Coronary artery (tissue), 2 donors: ENCODE measurements around the gene ANO10.

ENCODE experiments used
- DNase-seq: peaks from one replicate; pipeline ENCODE4 v3.0.0-alpha.2; 2017; ENCODE audit warnings: low spot score
- H3K27ac ChIP-seq, 2 donors: fragments of 200-600 bp; sonication (generic); one replicate each; pipeline ENCODE4 v1.5.1; 2016 to 2019
- H3K4me3 ChIP-seq: fragments of 200-600 bp; sonication (generic); 2 replicates; pipeline ENCODE4 v1.5.1; 2016; ENCODE audit warnings: mild to moderate bottlenecking, moderate library complexity
- TF ChIP-seq, protein P1 (sequence below): fragments of 200-600 bp; sonication (generic); IDR thresholded peaks from one replicate; pipeline ENCODE4 v1.5.1; 2019; ENCODE audit warnings: antibody characterized with exemption

Gene ANO10

DNA sequence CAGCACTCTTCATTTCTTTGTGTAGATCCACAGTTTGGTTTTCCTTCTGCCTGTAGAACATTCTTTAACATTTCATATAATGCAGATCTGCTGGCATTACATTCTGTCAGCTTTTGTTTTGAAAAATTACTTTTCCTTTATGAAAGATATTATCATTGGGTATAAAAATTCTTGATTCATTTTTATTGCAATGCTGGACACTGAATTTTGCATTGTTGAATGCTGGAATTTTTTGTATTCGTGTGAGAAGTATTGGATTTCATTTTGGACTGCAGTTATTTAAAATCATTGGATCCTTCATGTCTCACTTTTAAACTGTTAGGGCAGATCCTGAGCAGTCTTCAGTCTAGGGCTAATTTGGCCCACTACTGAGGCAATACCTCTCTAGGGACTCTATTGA is 268.4 kb downstream of the ANO10 start:
- DNase-seq, result no peak
- H3K4me3 ChIP-seq, result no peak overlapping the region
- no peak overlapping the region for H3K27ac ChIP-seq
- TF ChIP-seq, protein P1, sequence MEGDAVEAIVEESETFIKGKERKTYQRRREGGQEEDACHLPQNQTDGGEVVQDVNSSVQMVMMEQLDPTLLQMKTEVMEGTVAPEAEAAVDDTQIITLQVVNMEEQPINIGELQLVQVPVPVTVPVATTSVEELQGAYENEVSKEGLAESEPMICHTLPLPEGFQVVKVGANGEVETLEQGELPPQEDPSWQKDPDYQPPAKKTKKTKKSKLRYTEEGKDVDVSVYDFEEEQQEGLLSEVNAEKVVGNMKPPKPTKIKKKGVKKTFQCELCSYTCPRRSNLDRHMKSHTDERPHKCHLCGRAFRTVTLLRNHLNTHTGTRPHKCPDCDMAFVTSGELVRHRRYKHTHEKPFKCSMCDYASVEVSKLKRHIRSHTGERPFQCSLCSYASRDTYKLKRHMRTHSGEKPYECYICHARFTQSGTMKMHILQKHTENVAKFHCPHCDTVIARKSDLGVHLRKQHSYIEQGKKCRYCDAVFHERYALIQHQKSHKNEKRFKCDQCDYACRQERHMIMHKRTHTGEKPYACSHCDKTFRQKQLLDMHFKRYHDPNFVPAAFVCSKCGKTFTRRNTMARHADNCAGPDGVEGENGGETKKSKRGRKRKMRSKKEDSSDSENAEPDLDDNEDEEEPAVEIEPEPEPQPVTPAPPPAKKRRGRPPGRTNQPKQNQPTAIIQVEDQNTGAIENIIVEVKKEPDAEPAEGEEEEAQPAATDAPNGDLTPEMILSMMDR, result no peak

DNA sequence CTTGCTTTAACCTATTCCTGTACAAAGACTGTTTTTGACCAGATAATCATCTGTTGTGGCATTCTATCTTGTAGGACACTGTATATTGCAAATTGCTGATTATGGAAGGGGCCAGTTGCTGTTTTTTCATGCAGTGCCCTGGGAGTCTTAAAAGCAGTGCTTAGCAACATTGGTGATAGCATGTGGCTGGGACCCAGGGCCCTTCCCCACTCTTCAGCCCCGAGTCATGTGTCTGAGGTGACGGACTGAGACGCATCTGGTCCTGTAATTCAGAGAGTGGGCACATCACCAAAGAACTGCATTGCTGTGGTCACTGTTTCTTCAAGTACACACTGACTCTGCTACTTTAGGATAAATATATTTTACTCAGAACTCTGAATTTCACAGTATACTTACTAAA is 272.1 kb downstream of the ANO10 start:
- TF ChIP-seq, protein P1, result no peak
- Histone ChIP-seq H3K27ac (no peak overlapping the region), H3K4me3 (no peak overlapping the region)
- no peak for DNase-seq

DNA sequence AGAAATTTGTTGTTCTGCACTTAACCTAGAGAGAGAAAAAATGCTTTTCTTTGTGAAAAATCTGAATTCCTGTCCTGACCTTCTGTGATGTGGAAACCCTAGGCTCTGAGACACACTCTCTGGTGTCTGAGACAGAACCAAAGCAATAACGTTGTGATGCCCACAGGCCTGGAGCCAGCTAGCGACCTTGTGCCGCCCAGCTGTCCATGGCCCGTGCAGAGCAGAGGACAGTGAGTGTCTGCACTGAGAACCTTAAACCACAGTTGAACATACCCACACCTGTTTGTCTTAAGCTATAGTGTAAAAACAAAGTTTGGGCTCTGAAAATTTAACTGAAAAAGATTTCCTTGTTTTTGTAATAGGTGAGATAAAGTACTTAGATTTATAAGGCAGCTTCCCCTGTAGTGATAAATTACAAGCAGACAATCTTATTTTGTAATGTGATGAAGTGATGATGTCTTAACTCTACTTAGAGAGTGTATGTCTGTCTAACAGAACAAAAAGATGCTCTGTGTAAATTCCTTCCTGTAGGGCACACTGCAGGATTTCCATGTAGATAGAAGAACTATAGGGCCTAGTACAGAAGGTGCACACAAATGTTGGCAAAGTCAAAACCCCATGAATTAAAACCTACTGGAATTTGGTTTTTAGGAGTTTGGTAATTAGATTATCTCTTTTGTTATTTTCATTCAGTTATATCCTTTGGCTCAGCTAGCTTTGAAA is 272.8 kb downstream of the ANO10 start:
- TF ChIP-seq, protein P1, result no peak
- no peak overlapping the region for H3K27ac ChIP-seq

DNA sequence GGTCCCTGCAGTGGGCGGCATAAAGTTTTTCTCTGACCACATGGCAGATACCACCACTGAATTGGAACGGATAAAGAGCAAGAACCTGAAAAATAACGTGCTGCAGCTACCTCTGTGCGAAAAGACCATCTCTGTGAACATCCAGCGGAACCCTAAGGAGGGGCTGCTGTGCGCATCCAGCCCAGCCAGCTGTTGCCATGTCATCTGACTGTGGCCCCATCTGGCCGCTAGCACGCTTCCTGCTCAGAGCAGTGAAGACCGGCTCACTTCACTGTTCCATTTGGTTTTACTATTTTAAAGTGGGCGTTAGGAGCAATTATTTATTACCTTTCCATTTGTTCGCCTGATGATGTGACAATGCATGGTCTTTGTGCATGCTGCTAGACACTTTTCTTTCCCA is 273.5 kb downstream of the ANO10 start:
- Histone ChIP-seq H3K27ac (no peak overlapping the region), H3K4me3 (no peak overlapping the region)
- DNase-seq, result no peak
- TF ChIP-seq, protein P1, result no peak

More for the DNA sequence above, 272.8 kb downstream of the ANO10 start:
- H3K4me3 ChIP-seq, result no peak overlapping the region
- DNase-seq, result no peak

DNA sequence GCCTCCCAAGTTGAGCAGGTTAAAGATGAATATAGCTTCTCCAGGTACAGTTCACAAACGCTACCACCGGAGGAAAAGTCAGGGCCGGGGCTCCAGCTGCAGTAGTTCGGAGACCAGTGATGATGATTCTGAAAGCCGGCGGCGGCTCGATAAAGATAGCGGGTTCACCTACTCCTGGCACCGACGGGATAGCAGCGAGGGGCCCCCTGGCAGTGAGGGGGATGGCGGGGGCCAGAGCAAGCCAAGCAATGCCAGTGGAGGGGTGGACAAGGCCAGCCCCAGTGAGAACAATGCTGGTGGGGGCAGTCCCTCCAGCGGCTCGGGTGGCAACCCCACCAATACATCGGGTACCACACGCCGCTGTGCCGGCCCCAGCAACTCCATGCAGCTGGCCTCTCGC is 274.0 kb downstream of the ANO10 start:
- Histone ChIP-seq H3K27ac (no peak overlapping the region), H3K4me3 (no peak overlapping the region)
- TF ChIP-seq, protein P1, result no peak
- no peak for DNase-seq

DNA sequence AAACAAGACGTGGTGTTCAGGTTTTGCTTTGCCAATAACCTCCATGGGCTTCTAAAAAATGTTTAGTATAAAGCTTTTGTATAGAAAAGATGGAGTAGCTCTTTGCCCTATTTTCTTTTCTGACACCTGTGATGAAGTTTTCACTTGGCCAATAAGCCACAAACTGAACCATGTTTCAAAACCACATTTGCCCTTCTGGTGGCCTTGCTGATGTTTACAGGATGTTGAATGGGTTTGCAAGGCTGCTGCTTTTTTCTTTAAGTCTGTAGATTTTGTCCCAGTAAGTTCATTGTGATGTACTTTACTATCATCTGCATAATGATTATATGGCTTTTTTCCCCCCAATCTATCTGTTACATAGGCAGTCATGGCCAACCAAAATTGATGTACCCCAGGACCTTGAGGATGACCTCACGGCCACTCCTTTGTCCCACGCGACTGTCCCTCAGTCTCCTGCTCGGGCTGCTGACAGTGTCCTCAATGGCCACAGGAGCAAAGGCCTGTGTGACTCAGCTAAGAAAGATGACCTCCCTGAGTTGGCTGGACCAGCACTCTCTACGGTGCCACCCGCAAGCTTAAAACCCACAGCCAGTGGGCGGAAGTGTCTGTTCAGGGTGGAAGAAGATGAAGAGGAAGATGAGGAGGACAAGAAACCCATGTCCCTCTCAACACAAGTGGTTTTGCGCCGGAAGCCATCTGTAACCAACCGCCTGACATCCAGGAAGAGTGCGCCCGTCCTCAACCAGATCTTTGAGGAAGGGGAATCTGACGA is 274.6 kb downstream of the ANO10 start:
- H3K4me3 ChIP-seq, result no peak overlapping the region
- TF ChIP-seq, protein P1, result no peak
- no peak for DNase-seq
- H3K27ac ChIP-seq, result no peak overlapping the region

DNA sequence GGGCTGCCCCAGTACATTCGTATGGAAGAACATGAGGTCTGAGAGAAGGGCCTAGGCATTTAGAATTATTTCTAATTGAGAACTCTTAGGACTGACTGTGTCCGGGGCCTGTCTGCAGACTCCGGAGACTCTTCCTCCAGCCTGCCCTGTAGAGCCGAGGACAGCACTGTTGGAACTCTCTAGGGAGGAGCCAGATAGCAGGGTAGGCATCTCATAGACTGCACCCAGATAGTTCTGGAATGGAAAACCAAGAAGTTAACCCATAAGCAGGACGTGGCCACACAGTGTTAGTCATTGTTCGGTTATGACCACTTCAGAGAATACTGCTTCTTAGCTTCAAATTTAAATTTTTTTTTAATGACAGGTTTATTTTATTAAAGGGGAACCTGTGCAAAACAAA is 275.9 kb downstream of the ANO10 start:
- TF ChIP-seq, protein P1, result no peak
- Histone ChIP-seq H3K27ac (no peak overlapping the region), H3K4me3 (no peak overlapping the region)
- DNase-seq, result no peak
